ENCODE data around the gene ATP2A2. TPM values are rescaled to one million over a fixed set of nuclear protein-coding genes. Genes with fewer than 3 reads are reported as not detected.
"Not testable (repeated sequence)": the region's sequence is repeated elsewhere in the genome, so short reads cannot be mapped to it uniquely, and the experiment has no call there.

ATP2A2 gene
- total RNA-seq, 2 donors from 2014 or later = 248 to 311 TPM

GRCh38 chr12:110373025-110373424 lies 92.0 kb downstream of the ATP2A2 start:
- peaks cover 11% of the 10 kb centered on the region for H3K36me3 ChIP-seq
- no peak for TF ChIP-seq CTCF (IDR thresholded peaks at IDR 0.05)
- DNase-seq = no peak
- no peaks in the 10 kb centered on the region for H3K27me3 ChIP-seq
- H3K4me1 ChIP-seq = no peaks in the 10 kb centered on the region
- H3K9ac ChIP-seq (ENCODE audit: low read depth in 2 of 2, low read length in 2 of 2) = no peak overlapping the region
- H3K27ac ChIP-seq = no peak overlapping the region
- intact Hi-C loops (cut with DNase I) = no loop called here
- no peak overlapping the region for H3K4me3 ChIP-seq
- H3K9me3 ChIP-seq = no peaks in the 10 kb centered on the region

- peaks cover 11% of the 10 kb centered on the region for H3K36me3 ChIP-seq
- no peak for TF ChIP-seq CTCF (IDR thresholded peaks at IDR 0.05)
- DNase-seq = no peak
- intact Hi-C loops (cut with DNase I) = no loop called here
- H3K9ac ChIP-seq (ENCODE audit: low read depth in 2 of 2, low read length in 2 of 2) = no peak overlapping the region
- H3K9me3 ChIP-seq = no peaks in the 10 kb centered on the region
- H3K27me3 ChIP-seq = no peaks in the 10 kb centered on the region
- H3K27ac ChIP-seq = no peak overlapping the region
- H3K4me3 ChIP-seq = no peak overlapping the region
- no peaks in the 10 kb centered on the region for H3K4me1 ChIP-seq
These were observed 92.4 kb downstream of the ATP2A2 start for GRCh38 chr12:110373425-110373824.

GRCh38 chr12:110373962-110374611 lies 93.0 kb downstream of the ATP2A2 start:
- peaks cover 11% of the 10 kb centered on the region for H3K36me3 ChIP-seq

GRCh38 chr12:110378131-110378790 lies 97.2 kb downstream of the ATP2A2 start:
- H3K4me1 ChIP-seq; H3K9ac ChIP-seq (ENCODE audit: low read depth in 2 of 2, low read length in 2 of 2); H3K27ac ChIP-seq; H3K27me3 ChIP-seq; intact Hi-C loops (cut with DNase I); DNase-seq; H3K9me3 ChIP-seq; H3K4me3 ChIP-seq: not testable (repeated sequence)
- peaks cover 17% of the 10 kb centered on the region for H3K36me3 ChIP-seq

More at GRCh38 chr12:110373962-110374611, 93.0 kb downstream of the ATP2A2 start:
- H3K4me1 ChIP-seq = no peaks in the 10 kb centered on the region
- H3K27ac ChIP-seq = no peak overlapping the region
- no peak overlapping the region for H3K4me3 ChIP-seq
- no peaks in the 10 kb centered on the region for H3K27me3 ChIP-seq
- intact Hi-C loops (cut with DNase I) = no loop called here
- peak overlapping the region in 1 of 2 donors; percentile 19 for H3K9ac ChIP-seq (ENCODE audit: low read depth in 2 of 2, low read length in 2 of 2)
- no peak for TF ChIP-seq CTCF (IDR thresholded peaks at IDR 0.05)
- H3K9me3 ChIP-seq = no peaks in the 10 kb centered on the region
- no peak for DNase-seq

GRCh38 chr12:110379197-110379596 lies 98.2 kb downstream of the ATP2A2 start:
- H3K4me1 ChIP-seq = no peaks in the 10 kb centered on the region
- H3K36me3 ChIP-seq = peaks cover 19% of the 10 kb centered on the region
- H3K4me3 ChIP-seq = no peak overlapping the region
- no peak for TF ChIP-seq CTCF (IDR thresholded peaks at IDR 0.05)
- H3K27me3 ChIP-seq = no peaks in the 10 kb centered on the region
- no peak overlapping the region for H3K27ac ChIP-seq
- H3K9me3 ChIP-seq = no peaks in the 10 kb centered on the region
- DNase-seq = no peak
- intact Hi-C loops (cut with DNase I) = no loop called here
- H3K9ac ChIP-seq (ENCODE audit: low read depth in 2 of 2, low read length in 2 of 2) = no peak overlapping the region

GRCh38 chr12:110379631-110380030 lies 98.6 kb downstream of the ATP2A2 start:
- Histone ChIP-seq H3K9me3 (no peaks in the 10 kb centered on the region), H3K4me3 (no peak overlapping the region)
- intact Hi-C loops (cut with DNase I) = no loop called here

More at GRCh38 chr12:110379631-110380030, 98.6 kb downstream of the ATP2A2 start:
- DNase-seq = no peak
- no peak for TF ChIP-seq CTCF (IDR thresholded peaks at IDR 0.05)
- Histone ChIP-seq H3K27ac (no peak overlapping the region), H3K4me1 (no peaks in the 10 kb centered on the region), H3K36me3 (peaks cover 19% of the 10 kb centered on the region), H3K27me3 (no peaks in the 10 kb centered on the region), H3K9ac (ENCODE audit: low read depth in 2 of 2, low read length in 2 of 2) (no peak overlapping the region)

Measured in colonic mucosa (tissue), 4 donors.